NCI-H446 treated with DMSO at 0.1 percent for 48 hours (cell line): ENCODE data around the gene CAP1.

Experiments
- DNase-seq: peaks from one replicate; lab custom pipeline; 2025; lab: John Stamatoyannopoulos, UW

Gene CAP1

DNA sequence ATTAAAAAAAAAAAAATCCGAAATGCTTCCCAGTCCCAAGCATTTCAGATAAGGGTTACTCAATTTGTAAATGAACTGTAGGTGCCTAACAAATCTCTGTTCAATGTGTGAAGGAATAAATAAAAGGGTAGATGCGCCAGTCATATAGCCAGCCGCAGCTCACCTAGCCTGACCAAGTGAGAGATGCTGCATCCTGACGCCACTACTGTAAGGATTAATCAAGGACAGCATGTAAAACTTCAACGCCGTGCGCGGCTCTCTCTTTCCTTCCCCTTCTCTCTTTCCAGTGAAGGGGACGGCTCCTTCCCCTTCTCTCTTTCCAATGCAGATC is 56.1 kb downstream of the CAP1 start:
- DNase-seq: no peak

DNA sequence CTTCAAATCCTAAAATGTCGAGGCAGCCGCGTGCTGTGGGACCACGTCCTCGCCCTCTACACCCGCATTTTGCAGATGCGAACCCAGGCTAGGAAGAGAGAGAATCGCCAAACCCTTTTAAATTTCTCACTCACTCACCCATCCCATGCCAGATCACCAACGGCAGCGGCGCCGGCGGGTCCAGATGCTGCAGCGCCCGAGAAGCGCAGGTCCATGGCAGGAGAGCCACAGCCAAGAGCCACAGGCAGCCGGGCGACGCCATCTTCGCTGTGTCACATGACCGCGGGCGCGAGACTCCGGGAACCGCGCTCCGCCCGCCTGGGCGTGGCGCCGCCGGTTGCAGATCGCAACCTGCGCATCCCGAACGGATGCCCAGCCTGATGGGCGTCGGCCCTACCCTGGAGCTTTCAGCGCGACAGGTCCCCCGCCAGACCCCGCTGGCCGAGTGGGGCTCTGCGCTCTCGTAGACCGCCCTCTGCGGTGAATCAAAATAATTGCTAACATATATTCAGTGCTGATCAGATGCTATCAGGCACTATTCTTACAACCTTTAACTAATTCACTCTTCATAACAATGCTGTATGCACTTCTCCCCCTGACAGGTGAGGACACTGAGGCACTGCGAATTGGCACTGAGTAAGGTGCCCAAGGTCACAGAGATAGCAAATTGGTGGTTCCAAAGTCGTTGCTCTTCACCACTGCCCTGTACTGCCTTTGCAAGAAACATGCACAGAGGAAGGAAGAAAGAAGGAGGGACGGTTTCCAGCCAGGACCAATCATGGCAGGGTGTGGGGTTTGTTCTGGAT is 56.7 kb downstream of the CAP1 start, which contains the start of gene PPT1:
Gene PPT1, minus strand, starts transcription at position 276 of the 806 bp plus-strand sequence. Its CDS starts 14 bp downstream, at position 262.
- peak; percentile 37 for DNase-seq

DNA sequence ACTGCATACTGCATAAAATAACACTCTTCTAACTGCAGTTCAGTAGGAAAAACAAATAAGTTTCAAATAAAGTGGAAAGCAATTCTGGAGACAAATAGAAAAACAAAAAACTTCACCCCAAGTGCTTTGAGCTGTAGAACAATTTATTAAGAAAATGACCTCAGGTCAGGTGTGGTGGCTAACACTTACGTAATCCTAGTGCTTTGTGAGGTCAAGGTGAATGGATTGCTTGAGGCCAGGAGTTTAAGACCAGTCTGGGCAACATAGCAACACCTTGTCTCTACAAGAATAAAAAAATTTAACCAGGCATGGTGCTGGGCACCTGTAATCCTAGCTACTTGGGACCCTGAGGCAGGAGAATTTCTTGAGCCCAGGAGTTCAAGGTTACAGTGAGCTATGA is 61.5 kb downstream of the CAP1 start:
- no peak for DNase-seq

DNA sequence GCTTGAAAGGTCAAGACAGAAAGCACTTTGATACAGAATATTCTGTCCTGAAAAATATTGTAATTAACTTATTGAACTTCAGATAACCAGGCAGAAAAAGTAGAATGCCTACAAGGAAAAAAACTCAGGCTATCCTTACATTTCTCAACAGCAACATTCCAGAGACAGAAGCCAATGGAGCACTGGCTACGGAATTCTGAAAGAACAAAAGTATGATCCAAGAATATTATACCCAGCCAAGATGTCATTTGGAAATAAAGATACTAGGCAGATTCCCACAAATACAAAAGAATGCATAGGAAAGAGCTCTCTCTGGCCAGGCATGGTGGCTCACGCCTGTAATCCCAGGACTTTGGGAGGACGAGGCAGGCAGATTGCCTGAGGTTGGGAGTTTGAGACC is 62.4 kb downstream of the CAP1 start:
- no peak for DNase-seq

DNA sequence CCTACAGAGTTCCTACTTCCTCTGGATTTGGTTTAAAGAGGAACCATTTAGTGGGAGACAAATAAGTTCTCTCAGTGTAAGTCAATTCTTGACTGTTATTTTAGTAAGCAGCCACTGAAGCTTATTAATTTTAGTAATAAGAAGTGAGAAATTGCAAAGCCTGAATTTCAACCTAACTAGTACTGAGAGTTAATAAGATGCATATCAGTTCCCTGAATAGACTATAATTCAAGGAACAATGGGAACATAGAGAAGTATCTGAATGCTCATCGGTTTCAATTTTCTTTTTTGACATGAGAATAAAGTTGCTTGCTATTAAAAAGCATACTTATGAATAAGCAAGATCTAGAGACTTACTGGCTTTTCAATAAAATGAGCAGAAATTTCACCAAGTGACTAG is 64.5 kb downstream of the CAP1 start:
- no peak for DNase-seq

DNA sequence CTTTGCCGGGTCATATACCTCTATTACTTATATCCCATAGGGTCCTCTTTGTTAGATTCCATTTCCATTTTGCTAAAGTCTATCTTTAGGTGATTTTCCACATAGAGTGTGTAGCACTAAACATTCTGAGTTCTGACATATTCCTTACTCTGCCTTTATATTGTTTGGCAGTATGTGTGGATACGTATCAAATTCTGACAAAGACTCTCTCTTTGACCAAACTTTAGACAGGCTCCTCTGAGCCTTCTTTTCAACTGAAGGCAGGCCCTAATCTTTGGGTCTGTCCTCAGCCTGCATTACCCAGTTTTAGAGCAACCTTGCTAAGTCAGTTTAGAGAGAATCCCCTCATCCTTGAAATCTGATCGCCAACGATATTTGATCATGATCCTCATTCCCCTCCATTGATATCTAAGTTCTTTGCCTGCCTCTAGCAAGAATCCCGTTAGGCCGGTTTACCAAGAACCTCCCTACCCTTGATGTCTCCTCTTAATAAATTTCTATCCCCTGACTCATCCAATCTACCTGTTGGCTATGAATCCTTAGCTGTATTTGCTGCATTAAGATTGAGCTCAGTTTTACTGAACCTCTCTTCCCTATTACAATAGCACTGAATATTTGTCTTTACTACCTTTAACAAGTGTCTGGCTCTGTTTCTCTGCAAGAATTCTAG is 66.9 kb downstream of the CAP1 start:
- no peak for DNase-seq

DNA sequence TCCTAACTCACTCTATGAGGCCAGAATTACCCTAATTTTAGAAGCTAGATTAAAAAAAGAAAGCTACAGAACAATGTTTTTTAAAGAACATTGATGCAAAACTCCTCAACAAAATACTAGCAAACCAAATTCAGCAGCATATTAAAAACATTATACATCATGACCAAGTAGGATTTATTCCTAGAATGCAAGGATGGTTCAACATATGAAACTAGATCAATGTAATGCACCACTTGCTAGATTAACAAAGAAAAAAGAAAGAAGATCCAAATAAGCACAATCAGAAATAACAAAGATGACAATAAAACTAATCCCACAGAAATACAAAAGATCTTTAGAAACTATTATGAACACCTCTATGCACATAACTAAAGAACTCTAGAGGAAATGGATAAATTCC is 69.9 kb downstream of the CAP1 start:
- no peak for DNase-seq

DNA sequence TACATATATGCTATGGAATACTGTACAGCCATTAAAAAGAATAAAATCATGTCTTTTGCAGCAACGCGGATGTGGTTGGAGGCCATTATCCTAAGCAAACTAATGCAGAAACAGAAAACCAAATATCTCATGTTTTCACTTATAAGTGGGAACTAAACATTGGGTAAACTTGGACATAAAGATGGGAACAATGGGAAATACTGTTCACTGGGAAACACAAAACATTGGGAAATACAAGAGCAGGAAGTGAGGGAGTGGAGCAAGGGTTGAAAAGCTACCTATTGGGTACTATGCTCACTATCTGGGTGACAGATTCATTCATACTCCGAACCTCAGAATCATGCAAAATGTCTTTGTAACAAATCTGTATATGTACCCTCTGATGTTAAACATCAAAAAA is 73.9 kb downstream of the CAP1 start:
- no peak for DNase-seq

DNA sequence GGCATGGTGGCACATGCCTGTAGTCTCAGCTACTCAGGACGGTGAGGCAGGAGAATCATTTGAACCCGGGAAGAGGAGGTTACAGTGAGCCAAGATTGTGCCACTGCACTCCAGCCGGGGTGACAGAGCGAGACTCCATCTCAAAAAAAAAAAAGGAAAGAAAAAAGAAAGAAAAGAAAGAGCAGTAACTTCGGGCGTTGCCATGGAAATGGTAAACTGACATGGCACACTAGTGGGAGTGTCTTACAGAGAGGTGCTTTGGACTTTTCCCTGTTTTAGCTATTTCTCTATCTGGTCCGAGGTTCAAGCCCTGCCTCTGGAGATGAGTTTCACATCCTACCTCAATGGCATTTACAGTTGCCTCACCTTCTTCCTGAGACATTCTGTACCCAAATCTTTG is 79.6 kb downstream of the CAP1 start:
- DNase-seq: no peak
